Measurements from ENCODE around the gene KMT2E.

KMT2E gene

DNA sequence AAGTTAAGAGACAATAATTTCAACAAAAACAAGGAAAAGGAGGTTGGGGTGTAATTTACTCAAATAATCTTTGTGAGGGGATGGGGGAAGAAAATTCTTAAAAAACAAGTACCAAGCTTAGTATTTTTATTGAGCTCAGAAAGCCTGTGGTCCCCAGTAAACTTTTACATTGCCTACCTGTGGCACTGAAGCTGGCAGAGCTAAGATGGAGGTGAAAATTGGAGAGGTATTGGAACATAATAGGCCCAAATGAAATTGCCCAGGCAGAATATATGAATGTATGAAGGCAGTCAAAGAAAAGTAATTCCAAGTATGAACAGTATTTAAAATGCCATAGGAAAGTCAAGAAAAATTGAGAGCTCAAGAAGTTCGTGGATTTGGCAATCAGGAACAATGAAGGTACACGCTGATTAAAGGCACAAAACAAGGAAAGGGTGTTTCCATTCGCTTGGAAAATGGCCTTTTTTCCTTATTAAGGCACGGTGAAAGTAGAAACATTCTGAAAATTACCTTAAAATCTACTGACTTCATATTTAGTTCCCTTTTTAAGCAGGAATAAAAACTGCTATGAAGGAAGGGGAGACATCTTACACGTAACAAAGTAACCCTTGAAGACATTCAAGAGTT lies 3.4 kb upstream of the KMT2E start:
- no peak for DNase-seq (ENCODE audit: low read depth)

DNA sequence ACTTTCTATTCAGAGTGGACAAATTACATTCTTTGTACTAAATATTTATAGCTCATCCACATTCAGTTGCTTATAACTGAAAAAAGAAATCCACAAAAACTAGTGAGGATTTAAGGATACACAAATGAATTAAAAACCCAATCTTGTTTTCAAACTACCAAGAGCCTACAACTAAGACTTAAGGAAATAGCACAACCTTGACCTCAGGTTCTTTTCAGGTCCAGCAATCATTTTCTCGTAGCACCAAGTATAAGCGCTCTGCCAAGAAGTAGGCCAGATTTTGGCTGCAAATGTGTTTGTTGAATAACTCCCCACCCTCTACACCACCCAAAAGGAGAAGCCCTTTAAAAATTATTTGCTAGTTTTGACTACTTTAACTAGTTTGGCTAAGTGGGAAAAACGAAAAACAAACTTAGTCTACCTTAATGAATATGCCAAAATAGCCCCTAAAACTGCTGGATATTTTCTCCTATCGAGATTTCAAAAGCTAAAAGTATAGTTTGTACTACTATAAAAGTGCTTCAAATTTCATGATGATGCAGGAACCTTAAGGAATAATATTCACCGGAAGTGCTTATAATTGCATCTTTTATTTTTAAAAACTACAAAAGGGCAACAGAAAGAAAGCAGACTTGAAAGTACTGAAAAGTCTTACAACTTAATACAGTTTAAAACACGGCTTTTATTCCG lies 2.7 kb upstream of the KMT2E start:
- no peak for DNase-seq (ENCODE audit: low read depth)

- DNase-seq (ENCODE audit: low read depth): no peak
These were observed 2.0 kb upstream of the KMT2E start for GRCh38 chr7:105011831-105012502.

- DNase-seq (ENCODE audit: low read depth): peak; percentile 99
These were observed 1.3 kb upstream of the KMT2E start for GRCh38 chr7:105012503-105013220.

DNA sequence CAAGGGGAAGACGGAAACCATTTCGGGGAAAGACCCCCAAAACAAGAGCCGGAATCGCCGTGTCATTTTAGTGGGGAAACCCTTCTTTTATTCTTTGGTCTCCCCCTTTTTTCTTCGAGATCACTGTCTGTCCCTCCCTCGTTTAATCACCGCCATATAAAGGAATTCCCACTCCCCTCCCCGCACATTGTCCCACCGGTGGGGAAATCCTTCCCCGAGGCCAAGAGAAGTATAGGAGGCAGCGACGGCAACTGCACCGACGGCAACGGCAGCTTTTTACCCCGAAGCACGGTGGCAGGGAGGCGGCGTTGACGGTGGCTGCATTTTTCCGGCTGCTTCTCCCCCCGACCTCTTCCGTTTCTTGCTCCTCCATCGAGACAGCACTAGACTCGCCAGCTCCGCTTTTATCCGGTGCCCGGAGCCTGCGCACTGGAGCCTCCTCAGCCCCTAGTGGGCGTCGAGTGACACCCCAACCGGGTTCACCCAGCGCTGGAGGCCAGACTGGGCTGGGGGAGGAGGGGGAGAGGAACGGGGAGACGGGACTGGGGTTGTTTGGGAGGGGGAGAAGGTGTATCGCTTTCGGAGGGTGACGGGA lies 687 bp upstream of the KMT2E start:
- peak; percentile 93 for DNase-seq (ENCODE audit: low read depth)

DNA sequence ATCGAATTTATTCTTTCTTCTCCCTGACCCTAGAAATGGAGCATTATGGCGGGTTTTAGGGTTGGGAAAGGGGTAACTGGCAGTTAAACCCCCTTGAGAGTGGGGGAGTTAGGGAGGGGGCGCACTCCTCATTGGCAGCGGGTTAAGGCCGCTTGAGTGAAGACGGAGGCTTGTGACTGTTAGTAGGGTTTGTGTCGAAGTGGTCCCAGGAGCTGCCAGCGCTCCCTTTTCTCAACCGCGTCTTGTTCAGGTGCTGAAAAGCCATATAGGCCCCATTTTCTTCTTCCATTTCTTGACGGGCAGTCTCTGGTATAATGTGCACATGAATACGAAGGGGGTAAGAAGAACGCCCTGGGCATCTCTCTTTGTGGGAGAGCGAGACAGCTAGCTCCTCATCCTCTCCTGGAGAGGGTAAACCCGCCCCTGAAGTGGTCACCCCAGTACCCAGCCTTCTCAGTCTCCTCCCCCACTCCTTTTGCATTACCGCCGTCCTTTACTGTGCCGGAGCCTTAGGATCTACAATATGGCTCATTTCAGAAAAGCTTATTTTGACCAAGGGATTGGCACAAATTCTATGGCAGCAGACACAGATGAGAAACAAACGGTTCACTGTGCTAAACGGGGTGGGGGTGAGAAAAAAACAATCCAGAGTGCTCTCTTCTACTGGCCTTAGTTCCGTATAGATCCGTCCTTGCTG lies 836 bp downstream of the KMT2E start:
- DNase-seq (ENCODE audit: low read depth): peak; percentile 41

DNA sequence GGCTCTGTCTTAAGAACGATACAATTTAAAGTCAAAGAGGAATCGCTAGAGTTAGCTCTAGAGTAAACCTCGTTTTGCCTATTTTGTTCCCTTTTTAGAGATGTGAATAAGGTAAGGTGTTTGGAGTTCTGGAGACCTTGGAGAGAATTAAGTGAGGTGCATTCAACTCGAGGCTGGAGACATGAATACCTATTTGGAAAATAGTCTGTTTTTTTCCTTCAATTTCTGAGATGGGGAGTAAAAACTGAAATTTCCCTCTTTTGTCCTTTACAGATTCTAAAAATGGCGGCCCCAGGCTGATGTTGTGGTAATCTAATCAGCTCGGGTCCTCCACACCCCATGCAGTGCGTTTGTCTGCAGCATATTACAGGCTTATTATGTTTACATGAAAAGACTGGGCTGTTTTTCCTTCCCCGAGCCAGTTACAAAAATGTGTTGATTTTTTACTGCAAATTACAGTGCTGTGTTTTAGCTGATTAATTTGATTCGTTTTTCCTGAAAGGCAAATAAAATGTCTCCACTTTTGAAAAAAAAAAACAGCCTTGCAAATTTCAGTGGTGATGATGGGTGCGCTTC lies 1.5 kb downstream of the KMT2E start:
- no peak for DNase-seq (ENCODE audit: low read depth)

GRCh38 chr7:105016068-105016708 lies 2.2 kb downstream of the KMT2E start:
- DNase-seq (ENCODE audit: low read depth): no peak

DNA sequence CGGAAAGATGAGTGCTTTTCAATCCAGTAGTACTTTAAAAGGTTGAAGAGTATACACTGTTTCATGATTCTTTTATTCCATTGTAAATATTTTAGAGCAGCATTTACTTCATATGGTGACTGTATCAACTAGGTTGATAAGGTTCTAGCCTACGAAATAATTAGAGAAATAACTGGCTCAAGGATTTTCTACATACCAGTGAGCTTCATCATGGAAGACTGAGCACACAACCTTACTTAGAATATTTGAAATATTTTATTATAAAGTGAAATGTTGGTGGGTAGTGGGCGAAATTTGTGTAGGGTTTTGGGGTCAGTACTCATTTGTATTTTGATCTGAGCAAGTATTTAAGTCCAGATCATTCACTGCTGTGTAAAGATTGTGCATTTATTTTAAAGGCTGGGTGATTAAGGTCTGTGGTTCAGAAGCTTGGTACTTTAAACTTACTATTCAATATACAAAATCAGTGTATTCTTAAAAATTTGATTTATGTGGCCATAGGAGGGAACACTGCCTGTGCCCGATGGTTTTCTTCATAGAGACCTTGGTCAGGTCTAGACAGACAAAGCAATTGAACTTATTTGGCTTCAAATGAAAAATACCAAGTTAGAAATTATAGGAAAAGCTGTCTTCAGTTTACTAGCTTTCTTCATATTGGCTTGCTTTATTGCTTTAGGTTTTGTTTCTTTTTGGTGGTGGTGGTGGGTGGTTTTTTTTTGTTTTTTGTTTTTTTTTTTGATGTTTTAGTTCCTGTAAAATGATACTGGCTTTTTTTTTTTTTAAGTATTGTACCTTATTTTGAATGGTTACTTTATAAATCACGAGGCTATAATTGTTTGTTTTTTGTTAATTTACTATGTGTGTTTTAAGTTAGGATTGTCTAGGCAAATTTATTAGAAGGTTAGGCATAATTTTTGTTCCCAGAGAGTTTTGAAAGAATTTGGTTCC lies 3.0 kb downstream of the KMT2E start:
- DNase-seq (ENCODE audit: low read depth): no peak

DNA sequence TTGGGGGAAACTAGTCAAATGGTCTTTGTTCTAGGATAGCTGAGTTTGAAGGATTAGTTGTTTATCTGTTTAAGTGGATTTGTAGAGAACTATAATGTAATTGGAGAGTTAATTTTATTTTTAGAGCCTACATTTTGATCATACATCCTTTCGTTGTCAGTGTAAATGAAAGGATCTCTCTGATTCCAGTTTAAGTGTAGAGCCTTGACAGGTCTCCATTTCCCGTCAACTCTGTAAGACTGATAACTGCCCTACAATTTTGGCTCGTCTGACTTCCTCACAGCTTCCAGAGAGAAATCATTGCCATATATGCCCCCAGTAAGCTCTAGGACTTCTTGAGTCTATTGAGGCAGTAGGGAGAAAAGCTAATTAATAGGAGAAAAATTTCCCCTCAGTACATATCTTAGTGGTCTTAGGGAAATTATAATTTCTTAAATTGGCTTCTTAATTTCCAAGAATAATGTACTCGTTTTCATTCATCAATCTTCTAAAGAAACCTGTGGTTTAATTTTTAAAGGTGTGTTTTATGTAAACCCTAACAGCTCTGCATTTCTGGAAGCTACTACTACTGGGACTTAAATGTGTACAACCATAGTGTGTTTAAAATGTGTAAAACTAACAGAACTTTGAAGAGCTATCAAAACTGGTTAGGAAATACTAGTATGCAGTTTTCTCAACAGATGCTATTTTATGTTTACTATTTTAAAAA lies 3.8 kb downstream of the KMT2E start:
- DNase-seq (ENCODE audit: low read depth): no peak

DNA sequence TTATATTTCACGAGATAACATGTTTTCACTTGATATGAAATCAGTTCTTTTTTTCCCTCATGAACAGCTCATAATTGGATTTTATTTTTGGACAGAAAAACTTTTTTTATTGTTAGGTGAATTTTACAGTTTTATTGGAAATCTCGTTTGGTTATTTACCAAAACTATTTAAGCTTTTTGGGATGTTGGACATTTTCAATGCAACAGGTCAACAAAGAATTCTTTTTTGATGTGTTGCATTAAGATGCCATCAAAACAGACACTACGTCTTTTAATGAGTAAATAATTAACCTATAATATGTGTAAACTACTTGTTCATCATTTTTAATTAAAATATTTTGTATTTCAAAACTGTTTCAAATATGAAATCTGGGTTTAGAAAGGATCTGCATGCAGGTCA lies 5.3 kb downstream of the KMT2E start:
- no peak for DNase-seq (ENCODE audit: low read depth)

DNA sequence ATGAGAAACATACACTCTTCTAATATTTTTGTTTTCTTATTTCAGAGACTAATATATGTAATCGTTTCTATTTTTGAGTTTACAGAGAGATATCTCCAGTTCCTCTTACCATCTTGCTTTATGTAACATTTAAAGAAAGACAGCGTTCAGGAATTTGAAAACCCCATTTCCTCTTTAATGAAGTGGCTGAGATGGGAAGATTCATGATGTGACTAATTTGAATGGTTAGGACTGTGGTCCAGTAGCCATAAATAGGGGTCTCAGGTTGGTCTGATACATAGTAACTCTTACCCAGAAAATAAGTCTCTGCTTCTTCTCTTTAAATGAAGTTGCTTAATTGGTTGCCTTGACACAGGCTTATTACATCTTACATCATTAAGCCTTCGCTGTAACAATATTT lies 6.9 kb downstream of the KMT2E start:
- DNase-seq (ENCODE audit: low read depth): no peak

DNA sequence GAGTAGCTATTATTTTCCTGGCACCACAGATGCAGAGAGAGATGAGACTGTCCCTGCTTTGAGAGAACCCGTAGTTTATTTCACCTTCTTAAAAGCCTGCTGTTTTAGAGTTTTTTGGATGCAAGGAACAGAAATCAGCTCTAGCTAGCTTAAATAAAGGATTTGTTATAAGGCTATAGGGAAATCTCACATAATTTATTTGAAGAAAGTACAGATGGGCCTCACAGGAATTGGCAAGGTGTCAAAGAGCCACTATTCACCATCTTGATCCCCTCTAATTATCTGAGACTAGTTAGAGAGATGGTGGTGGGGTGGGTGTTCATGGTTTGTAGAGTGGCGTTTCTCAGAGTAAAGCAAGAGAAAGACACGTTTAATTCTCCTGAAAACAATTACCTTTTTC lies 7.3 kb downstream of the KMT2E start:
- DNase-seq (ENCODE audit: low read depth): no peak

GRCh38 chr7:105021967-105022366 lies 8.0 kb downstream of the KMT2E start:
- no peak for DNase-seq (ENCODE audit: low read depth)

- no peak for DNase-seq (ENCODE audit: low read depth)
These were observed 8.5 kb downstream of the KMT2E start for GRCh38 chr7:105022458-105022857.

GRCh38 chr7:105024734-105025133 lies 10.7 kb downstream of the KMT2E start:
- no peak for DNase-seq (ENCODE audit: low read depth)

DNA sequence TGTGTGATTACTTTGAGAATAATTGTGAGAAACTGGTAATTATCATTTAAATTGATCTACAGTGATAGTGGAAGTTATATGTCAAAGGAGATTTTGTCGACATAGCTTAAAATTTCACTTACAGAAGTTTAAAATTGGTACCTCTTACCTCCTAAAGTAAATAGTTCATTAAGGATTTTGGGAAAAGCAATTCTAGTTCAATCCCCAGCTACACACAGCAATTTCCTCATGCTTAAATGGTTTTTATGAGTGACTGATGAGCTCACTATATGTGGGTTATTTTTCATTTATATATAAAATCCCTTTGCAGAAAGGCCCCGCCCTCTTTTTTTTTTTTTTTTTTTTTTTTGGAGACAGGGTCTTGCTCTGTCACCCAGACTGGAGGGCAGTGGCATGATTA lies 12.7 kb downstream of the KMT2E start:
- no peak for DNase-seq (ENCODE audit: low read depth)

- no peak for DNase-seq (ENCODE audit: low read depth)
These were observed 13.3 kb downstream of the KMT2E start for GRCh38 chr7:105027176-105027853.

GRCh38 chr7:105028004-105028403 lies 14.0 kb downstream of the KMT2E start:
- DNase-seq (ENCODE audit: low read depth): no peak

Measured in stimulated activated CD8-positive, alpha-beta memory T cell treated with anti-CD3 and anti-CD28 coated beads, Interleukin-12 subunit alpha, Interleukin-12 subunit beta, amount 100 ng/mL, for 1 hour (primary cell).